Measurements from ENCODE around the gene TMF1. TPM values are rescaled to one million over a fixed set of nuclear protein-coding genes. Genes with fewer than 3 reads are reported as not detected.

TMF1 gene
- total and polyA plus RNA-seq, 10 of the 15 experiments (the other 5 are each of a cell fraction or from before 2014, with no cell fraction given) = 7.1 to 24.5 (median 18.6) TPM

DNA sequence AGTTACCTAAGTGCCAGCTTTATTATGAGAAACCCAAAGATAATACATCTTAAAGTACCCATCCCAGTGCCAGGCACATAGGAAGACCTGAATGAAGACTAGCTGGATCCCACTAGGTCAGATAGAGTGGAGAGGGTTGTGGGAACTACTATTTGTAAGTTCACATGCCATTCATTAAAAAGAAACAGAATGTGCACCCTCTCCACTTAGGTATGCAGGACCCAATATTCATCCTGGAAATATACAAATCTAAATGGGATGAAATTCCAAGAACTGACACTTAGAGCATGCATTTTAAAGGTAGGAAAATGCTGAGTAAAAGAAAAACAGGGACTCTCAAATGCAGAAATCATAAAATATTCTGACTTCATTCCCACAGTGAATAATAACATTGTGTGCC is 53.0 kb downstream of the TMF1 start:
- no peak overlapping the region for H2AFZ ChIP-seq (ENCODE audit: control insufficient read depth, low read depth, low read length)
- no peak for FAIRE-seq
- no peak for ATAC-seq
- H4K20me1 ChIP-seq (ENCODE audit: control insufficient read depth, insufficient read depth) = no peaks in the 10 kb centered on the region
- intact Hi-C loops (cut with micrococcal nuclease; ENCODE audit: unreplicated experiment) = no loop called here
- H3K9me3 ChIP-seq (replicated peaks; ENCODE audit: control insufficient read depth, insufficient read depth, low read length) = no peaks in the 10 kb centered on the region
- peaks cover 0 to 4% of the 10 kb centered on the region in 2 experiments; a peak in 2 of 4 replicates for H3K36me3 ChIP-seq (ENCODE audit: control insufficient read depth in 2 of 2, insufficient read depth in 2 of 2, low read length in 1 of 2)
- no peak overlapping the region for H3K4me2 ChIP-seq (ENCODE audit: control insufficient read depth, insufficient read depth)
- no peak overlapping the region for H3K4me3 ChIP-seq
- no peak for DNase-seq (ENCODE audit: low read depth, low spot score)
- ChIA-PET POLR2A (interaction anchor here (1.1 kb wide), 1 partner anchor 9 kb away, joined by 3 read pairs; no protein-coding TSS in a partner anchor), SMC1A (ENCODE audit: uncharacterized antibody, unreplicated experiment) (interaction anchor here (0.5 to 2.5 kb wide), 5 partner anchors 8 to 524 kb away, joined by 3 to 9 read pairs (median 4); no protein-coding TSS in a partner anchor), CTCF (interaction anchor here (1.3 to 2.3 kb wide), 2 partner anchors 10 to 33 kb away, joined by 3 to 8 read pairs; no protein-coding TSS in a partner anchor), RAD21 (ENCODE audit: unreplicated experiment) (interaction anchor here (1.0 to 1.1 kb wide), 2 partner anchors 9 to 27 kb away, joined by 3 to 4 read pairs; no protein-coding TSS in a partner anchor)
- H3K27me3 ChIP-seq (replicated peaks in 1 of 2; ENCODE audit: control insufficient read depth in 2 of 2, insufficient read depth in 2 of 2, low read length in 1 of 2) = no peaks in the 10 kb centered on the region
- BruUV-seq (replicated peaks) = no TSS peak
- H3K4me1 ChIP-seq (ENCODE audit: control insufficient read depth, insufficient read depth, low read length) = no peaks in the 10 kb centered on the region
- no peak overlapping the region for H3K9ac ChIP-seq (ENCODE audit: control insufficient read depth, insufficient read depth, low read length)
- H3K27ac ChIP-seq (ENCODE audit: control insufficient read depth, insufficient read depth) = no peak overlapping the region
- no peaks in the 10 kb centered on the region for H3K79me2 ChIP-seq (ENCODE audit: control insufficient read depth, insufficient read depth, low read length)
- in situ Hi-C loops (cut with MboI) = no loop called here
- TF ChIP-seq IKZF2 (IDR thresholded peaks at IDR 0.05) = no peak
- no peak for TF ChIP-seq IKZF1 (conservative IDR thresholded peaks at IDR 0.05)
- no peak for TF ChIP-seq NR2C1 (IDR thresholded peaks at IDR 0.05)
- no peak for TF ChIP-seq SIX5 (IDR thresholded peaks at IDR 0.05; ENCODE audit: low read depth, low read length, severe bottlenecking)
- TF ChIP-seq, protein P1, sequence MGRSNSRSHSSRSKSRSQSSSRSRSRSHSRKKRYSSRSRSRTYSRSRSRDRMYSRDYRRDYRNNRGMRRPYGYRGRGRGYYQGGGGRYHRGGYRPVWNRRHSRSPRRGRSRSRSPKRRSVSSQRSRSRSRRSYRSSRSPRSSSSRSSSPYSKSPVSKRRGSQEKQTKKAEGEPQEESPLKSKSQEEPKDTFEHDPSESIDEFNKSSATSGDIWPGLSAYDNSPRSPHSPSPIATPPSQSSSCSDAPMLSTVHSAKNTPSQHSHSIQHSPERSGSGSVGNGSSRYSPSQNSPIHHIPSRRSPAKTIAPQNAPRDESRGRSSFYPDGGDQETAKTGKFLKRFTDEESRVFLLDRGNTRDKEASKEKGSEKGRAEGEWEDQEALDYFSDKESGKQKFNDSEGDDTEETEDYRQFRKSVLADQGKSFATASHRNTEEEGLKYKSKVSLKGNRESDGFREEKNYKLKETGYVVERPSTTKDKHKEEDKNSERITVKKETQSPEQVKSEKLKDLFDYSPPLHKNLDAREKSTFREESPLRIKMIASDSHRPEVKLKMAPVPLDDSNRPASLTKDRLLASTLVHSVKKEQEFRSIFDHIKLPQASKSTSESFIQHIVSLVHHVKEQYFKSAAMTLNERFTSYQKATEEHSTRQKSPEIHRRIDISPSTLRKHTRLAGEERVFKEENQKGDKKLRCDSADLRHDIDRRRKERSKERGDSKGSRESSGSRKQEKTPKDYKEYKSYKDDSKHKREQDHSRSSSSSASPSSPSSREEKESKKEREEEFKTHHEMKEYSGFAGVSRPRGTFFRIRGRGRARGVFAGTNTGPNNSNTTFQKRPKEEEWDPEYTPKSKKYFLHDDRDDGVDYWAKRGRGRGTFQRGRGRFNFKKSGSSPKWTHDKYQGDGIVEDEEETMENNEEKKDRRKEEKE (IDR thresholded peaks at IDR 0.05) = no peak
- TF ChIP-seq NFIC (IDR thresholded peaks at IDR 0.05; ENCODE audit: low read depth, low read length) = no peak
- TF ChIP-seq, protein P2, sequence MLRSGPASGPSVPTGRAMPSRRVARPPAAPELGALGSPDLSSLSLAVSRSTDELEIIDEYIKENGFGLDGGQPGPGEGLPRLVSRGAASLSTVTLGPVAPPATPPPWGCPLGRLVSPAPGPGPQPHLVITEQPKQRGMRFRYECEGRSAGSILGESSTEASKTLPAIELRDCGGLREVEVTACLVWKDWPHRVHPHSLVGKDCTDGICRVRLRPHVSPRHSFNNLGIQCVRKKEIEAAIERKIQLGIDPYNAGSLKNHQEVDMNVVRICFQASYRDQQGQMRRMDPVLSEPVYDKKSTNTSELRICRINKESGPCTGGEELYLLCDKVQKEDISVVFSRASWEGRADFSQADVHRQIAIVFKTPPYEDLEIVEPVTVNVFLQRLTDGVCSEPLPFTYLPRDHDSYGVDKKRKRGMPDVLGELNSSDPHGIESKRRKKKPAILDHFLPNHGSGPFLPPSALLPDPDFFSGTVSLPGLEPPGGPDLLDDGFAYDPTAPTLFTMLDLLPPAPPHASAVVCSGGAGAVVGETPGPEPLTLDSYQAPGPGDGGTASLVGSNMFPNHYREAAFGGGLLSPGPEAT (IDR thresholded peaks at IDR 0.05; ENCODE audit: low read depth) = no peak
- TF ChIP-seq, protein P3, sequence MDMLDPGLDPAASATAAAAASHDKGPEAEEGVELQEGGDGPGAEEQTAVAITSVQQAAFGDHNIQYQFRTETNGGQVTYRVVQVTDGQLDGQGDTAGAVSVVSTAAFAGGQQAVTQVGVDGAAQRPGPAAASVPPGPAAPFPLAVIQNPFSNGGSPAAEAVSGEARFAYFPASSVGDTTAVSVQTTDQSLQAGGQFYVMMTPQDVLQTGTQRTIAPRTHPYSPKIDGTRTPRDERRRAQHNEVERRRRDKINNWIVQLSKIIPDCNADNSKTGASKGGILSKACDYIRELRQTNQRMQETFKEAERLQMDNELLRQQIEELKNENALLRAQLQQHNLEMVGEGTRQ (IDR thresholded peaks at IDR 0.05; ENCODE audit: borderline replicate concordance, low read depth, low read length) = no peak
- no peak for TF ChIP-seq ESRRA (IDR thresholded peaks at IDR 0.05; ENCODE audit: low read length)
- TF ChIP-seq EP300 (IDR thresholded peaks at IDR 0.05; ENCODE audit: borderline replicate concordance in 1 of 2, control insufficient read depth in 1 of 2, low read depth in 2 of 2, low read length in 2 of 2) = no peak
- TF ChIP-seq BHLHE40 (IDR thresholded peaks at IDR 0.05; ENCODE audit: borderline replicate concordance in 1 of 2, low read depth in 2 of 2, low read length in 1 of 2) = no peak
- TF ChIP-seq, protein P4, sequence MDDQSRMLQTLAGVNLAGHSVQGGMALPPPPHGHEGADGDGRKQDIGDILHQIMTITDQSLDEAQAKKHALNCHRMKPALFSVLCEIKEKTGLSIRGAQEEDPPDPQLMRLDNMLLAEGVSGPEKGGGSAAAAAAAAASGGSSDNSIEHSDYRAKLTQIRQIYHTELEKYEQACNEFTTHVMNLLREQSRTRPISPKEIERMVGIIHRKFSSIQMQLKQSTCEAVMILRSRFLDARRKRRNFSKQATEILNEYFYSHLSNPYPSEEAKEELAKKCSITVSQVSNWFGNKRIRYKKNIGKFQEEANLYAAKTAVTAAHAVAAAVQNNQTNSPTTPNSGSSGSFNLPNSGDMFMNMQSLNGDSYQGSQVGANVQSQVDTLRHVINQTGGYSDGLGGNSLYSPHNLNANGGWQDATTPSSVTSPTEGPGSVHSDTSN (IDR thresholded peaks at IDR 0.05; ENCODE audit: insufficient replicate concordance, low read depth, low read length) = no peak
- TF ChIP-seq ZNF217 (IDR thresholded peaks at IDR 0.05) = no peak
- no peak for TF ChIP-seq CEBPB (IDR thresholded peaks at IDR 0.05; ENCODE audit: borderline replicate concordance in 1 of 2, low read depth in 2 of 2, low read length in 2 of 2)

All from GM12878 (cell line).